Measurements from ENCODE around the gene IL1RAPL1.

IL1RAPL1 gene

GRCh38 chrX:29382811-29383210 lies 795.6 kb downstream of the IL1RAPL1 start:
- Histone ChIP-seq H3K27me3 (ENCODE audit: low read length) (no peaks in the 10 kb centered on the region), H3F3A (ENCODE audit: insufficient read depth) (no peaks in the 10 kb centered on the region), H3K4me2 (ENCODE audit: low read depth, low read length, poor library complexity, severe bottlenecking) (no peak overlapping the region)

GRCh38 chrX:29388509-29388908 lies 801.3 kb downstream of the IL1RAPL1 start:
- Histone ChIP-seq H3K36me3 (ENCODE audit: low read length) (no peaks in the 10 kb centered on the region), H3K9me3 (ENCODE audit: insufficient read depth, low read length) (no peaks in the 10 kb centered on the region), H3K9me2 (replicated peaks; ENCODE audit: insufficient read depth, low read length) (no peaks in the 10 kb centered on the region), H3K79me2 (ENCODE audit: insufficient read depth, low read length) (no peaks in the 10 kb centered on the region), H3K9ac (ENCODE audit: low read length) (no peak overlapping the region), H3K4me3 (ENCODE audit: insufficient read depth, low read length, poor library complexity, severe bottlenecking) (no peak overlapping the region), H3F3A (ENCODE audit: insufficient read depth) (no peaks in the 10 kb centered on the region), H3K27me3 (ENCODE audit: low read length) (no peaks in the 10 kb centered on the region), H2AFZ (ENCODE audit: low read depth, low read length, severe bottlenecking) (no peak overlapping the region), H4K20me1 (ENCODE audit: low read depth, low read length) (no peaks in the 10 kb centered on the region), H3K4me2 (ENCODE audit: low read depth, low read length, poor library complexity, severe bottlenecking) (no peak overlapping the region), H3K27ac (ENCODE audit: low read depth, low read length) (no peak overlapping the region)
- no peak for TF ChIP-seq CTCF (IDR thresholded peaks at IDR 0.05; ENCODE audit: insufficient read depth, low read length, poor library complexity, severe bottlenecking)
- no peak for TF ChIP-seq EZH2phosphoT487 (conservative IDR thresholded peaks at IDR 0.05; ENCODE audit: low read length)

More at GRCh38 chrX:29382811-29383210, 795.6 kb downstream of the IL1RAPL1 start:
- Histone ChIP-seq H3K9me3 (ENCODE audit: insufficient read depth, low read length) (no peaks in the 10 kb centered on the region), H4K20me1 (ENCODE audit: low read depth, low read length) (no peaks in the 10 kb centered on the region), H3K27ac (ENCODE audit: low read depth, low read length) (no peak overlapping the region), H3K9me2 (replicated peaks; ENCODE audit: insufficient read depth, low read length) (no peaks in the 10 kb centered on the region), H3K36me3 (ENCODE audit: low read length) (no peaks in the 10 kb centered on the region), H3K4me3 (ENCODE audit: insufficient read depth, low read length, poor library complexity, severe bottlenecking) (no peak overlapping the region), H2AFZ (ENCODE audit: low read depth, low read length, severe bottlenecking) (no peak overlapping the region), H3K79me2 (ENCODE audit: insufficient read depth, low read length) (no peaks in the 10 kb centered on the region), H3K9ac (ENCODE audit: low read length) (no peak overlapping the region)
- TF ChIP-seq CTCF (IDR thresholded peaks at IDR 0.05; ENCODE audit: insufficient read depth, low read length, poor library complexity, severe bottlenecking) = no peak
- no peak for TF ChIP-seq EZH2phosphoT487 (conservative IDR thresholded peaks at IDR 0.05; ENCODE audit: low read length)

GRCh38 chrX:29397506-29397905 lies 810.3 kb downstream of the IL1RAPL1 start:
- TF ChIP-seq EZH2phosphoT487 (conservative IDR thresholded peaks at IDR 0.05; ENCODE audit: low read length) = no peak
- TF ChIP-seq CTCF (IDR thresholded peaks at IDR 0.05; ENCODE audit: insufficient read depth, low read length, poor library complexity, severe bottlenecking) = no peak
- no peak overlapping the region for H2AFZ ChIP-seq (ENCODE audit: low read depth, low read length, severe bottlenecking)

More at GRCh38 chrX:29397506-29397905, 810.3 kb downstream of the IL1RAPL1 start:
- H3K36me3 ChIP-seq (ENCODE audit: low read length) = no peaks in the 10 kb centered on the region
- H3K4me2 ChIP-seq (ENCODE audit: low read depth, low read length, poor library complexity, severe bottlenecking) = no peak overlapping the region
- H3K4me3 ChIP-seq (ENCODE audit: insufficient read depth, low read length, poor library complexity, severe bottlenecking) = no peak overlapping the region
- H4K20me1 ChIP-seq (ENCODE audit: low read depth, low read length) = no peaks in the 10 kb centered on the region
- H3K9ac ChIP-seq (ENCODE audit: low read length) = no peak overlapping the region
- no peaks in the 10 kb centered on the region for H3K9me3 ChIP-seq (ENCODE audit: insufficient read depth, low read length)
- no peaks in the 10 kb centered on the region for H3F3A ChIP-seq (ENCODE audit: insufficient read depth)
- no peak overlapping the region for H3K27ac ChIP-seq (ENCODE audit: low read depth, low read length)
- H3K79me2 ChIP-seq (ENCODE audit: insufficient read depth, low read length) = no peaks in the 10 kb centered on the region
- no peaks in the 10 kb centered on the region for H3K9me2 ChIP-seq (replicated peaks; ENCODE audit: insufficient read depth, low read length)
- H3K27me3 ChIP-seq (ENCODE audit: low read length) = no peaks in the 10 kb centered on the region
